Uterus (tissue), 2 donors: Measurements from ENCODE around the gene TAF1B.

ENCODE experiments used
- POLR2A ChIP-seq, 2 donors: fragments of 450-650 bp; IDR thresholded peaks; one replicate each; pipeline ENCODE4 v1.6.1; 2016; ENCODE audit warnings: antibody characterized with exemption in 2 of 2, mild to moderate bottlenecking in 1 of 2, moderate library complexity in 1 of 2
- TF ChIP-seq, protein P1 (sequence below), 4 experiments: fragments of 200-600 bp in 2 of 4; fragments of 450-650 bp in 2 of 4; sonication (generic) in 2 of 4; IDR thresholded peaks; one replicate each; pipeline ENCODE4 v1.5.1; 2016 to 2019; ENCODE audit warnings: antibody characterized with exemption in 4 of 4, mild to moderate bottlenecking in 2 of 4, moderate library complexity in 1 of 4

DNA sequence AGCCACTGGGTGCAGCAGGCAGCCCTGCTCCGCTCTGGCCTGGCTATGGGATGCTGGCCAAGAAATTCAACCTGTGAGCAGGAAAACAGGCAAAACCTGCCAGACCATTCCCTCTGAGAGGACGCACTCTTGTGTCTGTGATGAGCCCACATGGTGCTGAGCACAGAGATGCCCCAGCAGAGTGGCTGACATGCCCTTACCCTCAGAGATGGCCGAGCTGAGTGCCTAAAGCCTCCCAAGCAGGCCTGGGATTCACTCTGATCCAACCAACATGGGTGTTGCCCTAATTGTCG lies 34.3 kb upstream of the TAF1B start:
- TF ChIP-seq, protein P1, sequence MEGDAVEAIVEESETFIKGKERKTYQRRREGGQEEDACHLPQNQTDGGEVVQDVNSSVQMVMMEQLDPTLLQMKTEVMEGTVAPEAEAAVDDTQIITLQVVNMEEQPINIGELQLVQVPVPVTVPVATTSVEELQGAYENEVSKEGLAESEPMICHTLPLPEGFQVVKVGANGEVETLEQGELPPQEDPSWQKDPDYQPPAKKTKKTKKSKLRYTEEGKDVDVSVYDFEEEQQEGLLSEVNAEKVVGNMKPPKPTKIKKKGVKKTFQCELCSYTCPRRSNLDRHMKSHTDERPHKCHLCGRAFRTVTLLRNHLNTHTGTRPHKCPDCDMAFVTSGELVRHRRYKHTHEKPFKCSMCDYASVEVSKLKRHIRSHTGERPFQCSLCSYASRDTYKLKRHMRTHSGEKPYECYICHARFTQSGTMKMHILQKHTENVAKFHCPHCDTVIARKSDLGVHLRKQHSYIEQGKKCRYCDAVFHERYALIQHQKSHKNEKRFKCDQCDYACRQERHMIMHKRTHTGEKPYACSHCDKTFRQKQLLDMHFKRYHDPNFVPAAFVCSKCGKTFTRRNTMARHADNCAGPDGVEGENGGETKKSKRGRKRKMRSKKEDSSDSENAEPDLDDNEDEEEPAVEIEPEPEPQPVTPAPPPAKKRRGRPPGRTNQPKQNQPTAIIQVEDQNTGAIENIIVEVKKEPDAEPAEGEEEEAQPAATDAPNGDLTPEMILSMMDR (IDR thresholded peaks at IDR 0.05): no peak
- TF ChIP-seq POLR2A (IDR thresholded peaks at IDR 0.05): no peak
